Measurements from ENCODE around the gene DNAH11. TPM values are rescaled to one million over a fixed set of nuclear protein-coding genes. Genes with fewer than 3 reads are reported as not detected.

The DNAH11 gene
- total and polyA plus RNA-seq, 2 of the 8 experiments (the other 6 are each of a cell fraction or from before 2014, with no cell fraction given), result 1.8 to 4.9 TPM

GRCh38 chr7:21617513-21617912 lies 74.7 kb downstream of the DNAH11 start (continued):
- TF ChIP-seq HDAC2 (IDR thresholded peaks at IDR 0.05; ENCODE audit: borderline replicate concordance in 1 of 2, low read depth in 2 of 2, low read length in 2 of 2) (no peak), EGR1 (IDR thresholded peaks at IDR 0.05; ENCODE audit: borderline replicate concordance, low read depth, low read length) (no peak), RBBP5 (IDR thresholded peaks at IDR 0.05; ENCODE audit: borderline replicate concordance, low read depth, low read length) (no peak)
